DMS114 treated with DMSO at 0.1 percent for 48 hours (cell line): ENCODE results near the gene RFXAP.
A peak's percentile ranks its signal among the peaks of the same experiment; 100 is the strongest.
"Not testable (repeated sequence)": the region's sequence is repeated elsewhere in the genome, so short reads cannot be mapped to it uniquely, and the experiment has no call there.

Source experiments
- DNase-seq: peaks from one replicate; lab custom pipeline; 2025; ENCODE audit not compliant: unreplicated experiment; lab: John Stamatoyannopoulos, UW

The RFXAP gene

DNA sequence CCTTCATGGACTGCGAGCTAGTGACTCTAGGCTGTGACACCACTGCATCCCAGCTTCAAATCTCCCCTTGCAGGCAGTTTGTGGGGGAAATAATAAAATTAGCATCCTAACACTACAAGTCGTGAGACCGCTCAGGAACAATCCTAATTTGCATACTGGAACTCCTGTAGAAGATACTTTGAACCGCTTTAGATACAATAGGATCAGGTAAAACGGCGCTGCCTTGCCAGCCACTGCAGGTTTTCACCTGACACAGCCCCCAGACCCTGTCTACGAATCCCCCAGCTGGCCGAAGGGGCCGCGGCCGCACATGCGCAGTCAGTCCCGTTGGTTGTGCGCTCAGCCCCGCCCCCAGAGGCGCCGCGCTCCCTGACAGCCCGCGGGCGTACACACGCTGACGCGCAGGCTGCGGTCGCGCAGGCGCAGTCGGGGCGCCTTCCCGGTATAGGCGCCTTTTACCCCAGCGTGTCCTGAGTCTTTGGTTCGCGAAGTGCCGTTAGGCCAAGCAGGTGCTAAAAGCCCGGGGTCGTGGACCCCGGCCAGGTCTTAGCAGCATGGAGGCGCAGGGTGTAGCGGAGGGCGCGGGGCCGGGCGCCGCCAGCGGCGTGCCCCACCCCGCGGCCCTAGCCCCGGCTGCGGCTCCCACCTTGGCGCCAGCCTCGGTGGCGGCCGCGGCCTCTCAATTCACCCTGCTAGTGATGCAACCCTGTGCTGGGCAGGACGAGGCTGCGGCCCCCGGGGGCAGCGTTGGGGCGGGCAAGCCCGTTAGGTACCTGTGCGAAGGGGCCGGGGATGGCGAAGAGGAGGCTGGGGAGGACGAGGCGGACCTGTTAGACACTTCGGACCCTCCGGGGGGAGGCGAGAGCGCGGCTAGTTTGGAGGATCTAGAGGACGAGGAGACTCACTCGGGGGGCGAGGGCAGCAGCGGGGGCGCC is at the start of gene RFXAP:
RFXAP (plus strand) TSS at position 419 of the 935 bp plus-strand sequence; CDS start at position 555, 136 bp downstream.
- peak; percentile 50 for DNase-seq

GRCh38 chr13:36769545-36769944 is 49.5 kb upstream of the RFXAP start:
- DNase-seq = no peak

DNA sequence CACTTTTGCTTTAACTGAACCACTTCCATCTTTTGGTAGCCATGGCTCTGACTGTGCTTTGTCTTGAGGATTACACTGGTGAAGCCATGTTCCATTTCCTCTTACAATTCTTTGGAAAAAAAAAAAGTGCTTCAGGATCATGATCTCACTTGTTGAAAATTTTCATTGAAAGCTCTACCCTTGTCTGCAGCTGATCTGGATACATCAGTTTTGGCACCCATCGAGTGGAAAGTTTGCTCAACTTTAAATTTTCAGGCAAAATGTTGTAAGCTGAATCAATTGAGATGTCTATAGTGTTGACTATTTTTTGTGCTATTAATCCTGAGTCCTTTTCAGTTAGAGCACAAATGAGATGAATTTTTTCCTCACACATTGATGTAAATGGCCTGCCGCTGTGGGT is 48.3 kb upstream of the RFXAP start:
- DNase-seq = no peak

DNA sequence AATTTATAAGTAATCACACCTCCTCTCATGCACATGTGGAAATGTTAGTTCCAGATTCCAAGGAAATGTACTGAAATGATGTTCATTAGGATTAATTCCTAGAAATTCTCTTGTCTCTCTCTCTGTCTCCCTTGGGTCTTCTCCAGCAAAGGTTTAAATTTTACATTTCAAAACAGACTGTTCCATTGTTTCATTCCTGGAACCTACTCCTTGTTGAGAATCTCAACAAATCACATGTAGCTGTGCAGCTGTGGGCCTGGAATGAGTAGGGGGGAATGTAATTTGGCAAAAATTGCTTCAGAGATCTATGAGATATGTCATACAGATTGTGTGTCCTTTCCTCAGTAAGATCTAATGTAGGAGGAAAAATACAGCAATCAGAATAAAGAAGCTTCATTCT is 46.2 kb upstream of the RFXAP start:
- no peak for DNase-seq

- DNase-seq = no peak
These were observed 44.1 kb upstream of the RFXAP start for GRCh38 chr13:36774931-36775330.

DNA sequence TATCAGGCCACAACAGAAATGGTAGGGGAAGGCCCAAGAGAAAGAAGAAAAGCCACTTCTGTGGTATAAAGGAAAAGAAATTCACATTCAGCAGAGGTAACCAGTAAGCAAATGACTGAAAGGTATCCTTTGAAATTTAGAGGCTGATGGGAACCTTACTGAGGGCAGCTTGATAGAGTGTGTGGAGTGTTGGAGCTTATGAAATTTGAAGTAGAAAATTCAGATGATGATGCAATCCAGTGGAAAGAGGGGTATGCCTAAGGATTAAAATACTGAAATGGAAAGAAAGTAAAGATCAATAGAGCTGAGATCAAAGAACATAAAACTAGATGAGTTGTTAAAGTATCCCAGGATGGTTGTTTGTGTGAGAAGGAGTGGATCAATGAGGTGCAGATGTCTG is 42.8 kb upstream of the RFXAP start:
- no peak for DNase-seq

DNA sequence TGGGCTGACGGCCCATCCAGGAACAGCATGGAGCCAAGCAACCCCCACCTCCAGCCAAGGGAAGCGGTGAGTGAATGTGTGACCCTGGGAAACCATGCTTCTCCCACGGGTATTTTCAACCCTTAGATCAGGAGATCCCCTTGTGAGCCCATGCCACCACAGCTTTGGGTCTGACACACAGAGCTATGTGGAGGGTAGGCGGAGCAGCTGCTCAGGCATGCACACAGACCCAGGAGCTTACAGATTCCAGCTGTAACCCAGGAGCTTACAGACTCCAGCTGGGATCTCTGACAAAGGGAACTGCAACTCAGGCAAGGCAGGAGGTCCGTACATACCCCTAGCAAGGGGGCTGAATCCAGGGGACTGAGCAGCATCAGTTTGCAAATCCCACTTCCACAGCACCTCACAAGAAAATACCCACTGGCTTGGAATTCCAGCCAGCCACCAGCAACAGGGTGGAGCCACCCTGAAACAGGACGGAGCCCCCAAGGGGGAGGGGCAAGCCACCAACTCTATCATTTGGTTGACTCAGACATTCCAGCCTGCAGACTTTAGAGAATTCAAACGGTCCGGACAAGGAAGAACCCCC is 40.8 kb upstream of the RFXAP start:
- DNase-seq = no peak

- no peak for DNase-seq
These were observed 35.1 kb upstream of the RFXAP start for GRCh38 chr13:36783890-36784289.

GRCh38 chr13:36786175-36786574 is 32.8 kb upstream of the RFXAP start:
- DNase-seq = not testable (repeated sequence)

DNA sequence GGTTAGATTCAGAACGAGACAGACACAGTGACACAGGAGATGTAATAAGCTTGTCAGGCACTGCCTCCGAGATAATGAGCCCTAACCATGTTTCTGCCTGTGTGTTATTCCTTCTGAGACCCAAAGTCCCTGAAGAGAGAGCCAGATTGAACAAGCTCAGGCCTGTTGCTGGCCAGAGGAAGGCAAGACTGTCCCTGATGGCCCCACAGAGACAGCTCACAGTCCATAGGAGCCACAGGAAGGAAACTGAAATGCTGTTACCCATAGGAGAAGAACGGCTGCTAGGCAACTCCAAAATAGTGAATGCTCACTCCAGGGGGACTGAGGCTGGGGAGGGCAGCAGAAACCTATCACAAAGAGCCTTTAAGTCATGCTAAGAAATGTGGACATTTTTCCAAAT is 31.8 kb upstream of the RFXAP start:
- no peak for DNase-seq

DNA sequence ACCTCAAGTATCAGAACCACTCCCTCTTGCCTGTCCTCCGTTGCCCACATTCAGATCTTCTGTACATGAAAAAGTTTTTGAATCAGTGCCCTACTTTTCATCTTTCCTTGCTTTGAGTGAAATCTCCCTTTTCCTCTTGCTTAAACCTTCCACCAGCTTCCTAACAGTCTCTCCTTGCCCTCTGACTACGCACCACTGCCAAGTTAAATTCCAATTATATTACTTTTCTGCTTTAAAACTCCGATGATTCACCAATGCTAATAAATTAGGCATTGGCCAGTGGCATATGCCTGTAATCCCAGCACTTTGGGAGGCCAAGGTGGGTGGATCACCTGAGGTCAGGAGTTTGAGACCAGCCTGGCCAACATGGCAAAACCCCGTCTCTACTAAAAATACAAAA is 30.7 kb upstream of the RFXAP start:
- DNase-seq = no peak

DNA sequence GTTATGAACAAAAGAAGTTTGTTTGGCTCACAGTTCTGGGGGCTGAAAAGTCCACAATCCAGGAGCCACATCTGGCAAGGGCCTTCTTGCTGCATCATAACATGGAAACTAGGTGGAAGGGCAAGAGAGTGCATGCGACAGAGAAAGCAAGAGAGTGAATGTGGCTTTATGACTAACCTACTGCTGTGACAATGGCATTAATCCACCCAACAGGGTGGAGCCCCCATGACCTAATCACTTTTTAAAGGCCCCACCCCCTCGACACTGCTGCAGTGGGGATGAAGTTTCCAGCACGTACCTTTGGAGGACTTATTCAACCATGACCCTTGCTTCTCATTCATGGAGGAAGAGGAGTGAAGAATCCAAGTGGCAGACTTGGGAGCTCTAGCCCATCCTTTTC is 30.0 kb upstream of the RFXAP start:
- DNase-seq = no peak

DNA sequence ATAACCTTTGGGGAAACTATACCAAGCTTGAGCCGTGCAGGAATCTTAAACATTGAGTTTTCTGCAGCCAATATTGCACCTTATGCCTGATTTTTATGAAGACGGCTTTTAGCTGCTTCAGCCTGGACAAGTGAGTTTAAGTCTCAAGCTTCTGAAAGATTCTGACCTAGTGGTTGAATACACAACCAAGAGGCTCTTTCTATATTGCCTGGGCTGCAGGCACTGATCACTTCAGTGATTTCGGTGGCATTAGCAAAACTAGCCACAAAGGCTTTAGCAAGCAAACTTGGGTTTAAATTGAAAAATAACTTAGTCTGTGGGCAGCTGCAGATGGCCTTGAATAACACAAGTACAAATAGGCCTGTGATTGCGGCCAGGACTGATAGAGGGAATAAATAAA is 29.3 kb upstream of the RFXAP start:
- no peak for DNase-seq

DNA sequence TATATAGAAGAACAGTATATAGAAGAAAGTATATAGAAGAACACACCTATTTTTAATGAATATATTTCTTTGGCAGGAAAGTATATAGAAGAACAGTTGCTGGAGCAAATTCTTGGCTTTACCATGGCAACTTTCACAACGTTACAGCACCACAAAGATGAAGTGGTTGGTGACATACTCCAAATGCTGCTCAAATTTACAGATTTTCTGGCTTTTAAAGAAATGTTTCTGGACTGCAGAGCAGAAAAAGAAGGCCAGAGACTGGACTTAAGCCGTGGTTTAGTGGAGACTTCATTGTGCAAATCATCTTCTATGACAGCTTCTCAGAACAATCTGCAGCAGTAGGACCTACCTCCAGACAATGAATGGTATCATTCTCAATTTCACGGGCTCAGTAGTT is 24.3 kb upstream of the RFXAP start:
- DNase-seq = no peak

DNA sequence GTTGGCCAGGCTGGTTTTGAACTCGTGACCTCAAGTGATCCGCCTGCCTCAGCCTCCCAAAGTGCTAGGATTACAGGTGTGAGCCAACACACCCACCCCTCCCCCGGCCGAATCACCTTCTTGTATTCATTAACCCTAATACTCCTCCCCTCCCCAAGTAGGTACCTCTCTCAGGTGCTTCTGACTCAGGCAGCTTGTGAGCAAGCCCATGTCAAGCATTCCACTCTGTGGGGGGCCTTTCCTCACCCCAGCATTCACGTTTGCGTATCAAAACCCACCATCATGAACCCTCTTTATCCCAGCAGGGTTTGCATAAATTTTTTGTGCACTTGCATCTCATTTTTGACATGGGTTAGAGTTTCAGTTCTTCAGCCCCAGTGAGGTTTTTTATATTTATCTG is 23.6 kb upstream of the RFXAP start:
- no peak for DNase-seq

GRCh38 chr13:36796052-36796451 is 23.0 kb upstream of the RFXAP start:
- no peak for DNase-seq

DNA sequence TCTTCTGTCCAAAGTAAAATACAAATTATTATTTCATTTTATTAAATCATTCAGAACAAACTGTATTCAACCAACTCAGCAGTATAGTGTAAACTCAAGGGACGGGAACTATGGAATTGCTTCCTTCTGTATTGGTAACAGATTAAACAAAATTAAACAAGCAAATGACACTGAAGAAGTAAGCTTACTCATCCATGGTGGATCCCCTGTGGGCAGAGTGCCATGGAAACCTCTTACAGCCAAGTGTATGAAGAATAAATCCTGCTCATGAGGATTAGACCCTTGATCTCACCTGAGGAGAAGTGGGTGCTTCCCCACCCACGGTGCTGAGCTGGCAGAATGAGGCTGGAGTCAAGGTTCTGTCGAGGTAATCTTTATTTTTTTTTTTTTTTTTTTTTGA is 18.0 kb upstream of the RFXAP start:
- DNase-seq = no peak

DNA sequence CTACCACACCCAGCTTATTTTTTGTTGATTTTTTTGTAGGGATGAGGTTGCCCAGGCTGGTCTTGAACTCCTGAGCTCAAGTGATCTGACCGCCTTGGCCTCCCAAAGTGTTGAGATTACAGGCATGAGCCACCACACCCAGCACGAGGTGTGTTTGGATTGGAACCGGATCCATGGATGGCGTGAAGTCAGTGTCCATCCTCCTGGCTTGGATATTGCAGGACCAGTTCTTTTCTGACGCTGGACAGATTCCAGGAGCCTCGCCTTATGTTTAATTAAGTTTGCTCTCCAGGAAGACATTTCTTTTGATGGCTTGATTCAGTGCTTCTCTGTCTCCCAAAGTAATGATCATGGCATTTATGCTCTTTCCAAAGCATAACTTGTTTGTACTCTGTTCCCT is 14.4 kb upstream of the RFXAP start:
- DNase-seq = no peak

DNA sequence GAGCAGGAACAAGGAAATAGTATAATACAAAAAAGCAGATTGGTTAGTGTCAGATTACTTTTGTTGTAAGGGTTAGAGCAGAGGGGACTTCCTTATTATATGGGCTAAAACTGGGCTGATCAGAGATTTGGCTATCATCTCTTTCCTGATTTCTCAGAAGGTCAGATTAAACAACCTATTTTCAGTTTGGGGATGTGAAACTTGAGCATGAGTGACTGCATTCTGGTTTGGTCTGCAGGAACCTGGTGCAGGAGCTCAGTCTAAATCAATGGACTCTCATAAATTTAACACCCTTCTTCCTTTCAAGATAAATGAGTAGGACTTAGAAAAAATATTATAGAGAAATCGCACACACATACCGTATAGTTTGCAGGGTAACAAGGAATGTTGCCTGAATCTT is 12.9 kb upstream of the RFXAP start:
- no peak for DNase-seq

GRCh38 chr13:36807616-36808015 is 11.4 kb upstream of the RFXAP start:
- no peak for DNase-seq

DNA sequence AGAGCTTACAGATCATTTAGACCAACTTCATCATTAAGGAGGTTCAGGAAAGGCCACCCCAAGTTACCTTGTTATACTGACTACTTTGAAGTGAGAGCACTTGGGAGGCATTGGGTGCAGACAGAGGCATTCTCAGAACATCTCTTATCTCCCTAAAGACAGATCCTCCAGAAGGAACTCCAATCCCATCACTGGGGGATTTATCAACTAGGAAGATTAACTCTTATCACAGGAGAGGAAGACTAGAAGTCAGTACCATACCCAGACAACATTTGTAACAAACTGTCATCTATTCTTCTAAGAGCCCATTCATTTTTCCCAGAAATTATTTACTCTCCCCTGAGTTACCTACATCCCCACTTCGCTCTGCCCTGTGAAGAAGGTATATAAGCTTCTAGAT is 5.8 kb upstream of the RFXAP start:
- no peak for DNase-seq

- DNase-seq = no peak
These were observed 4.6 kb upstream of the RFXAP start for GRCh38 chr13:36814465-36814864.

DNA sequence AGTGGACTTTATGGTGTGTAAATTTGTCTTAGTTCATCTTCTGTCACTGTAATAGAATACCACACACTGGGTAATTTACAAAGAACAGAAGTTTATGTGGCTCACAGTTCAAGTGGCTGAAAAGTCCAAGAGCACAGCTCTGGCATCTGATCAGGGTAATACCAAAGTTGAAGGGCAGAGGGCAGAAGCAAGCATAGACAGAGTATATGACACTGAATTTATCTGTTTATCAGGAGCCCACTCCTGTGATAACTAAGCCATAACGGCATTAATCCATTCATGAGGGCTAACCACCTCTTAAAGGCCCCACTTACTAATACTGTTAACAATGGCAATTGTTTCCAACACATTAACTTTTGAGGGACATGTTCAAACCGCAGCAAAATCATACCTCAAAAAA is 4.0 kb upstream of the RFXAP start:
- DNase-seq = no peak
